Measurements from ENCODE around the gene EVA1C.

- TF ChIP-seq TAF1 (IDR thresholded peaks at IDR 0.05; ENCODE audit: borderline replicate concordance, insufficient read depth, low read length): no peak
- no peak for TF ChIP-seq SIN3A (IDR thresholded peaks at IDR 0.05; ENCODE audit: borderline replicate concordance, insufficient read depth, low read length)
These were observed 11.0 kb downstream of the EVA1C start for GRCh38 chr21:32423320-32424190.

Measured in PFSK-1 (cell line).